ENCODE measurements around the gene FMN1. TPM values are rescaled to one million over a fixed set of nuclear protein-coding genes. Genes with fewer than 3 reads are reported as not detected.

FMN1 gene
- total and polyA plus RNA-seq, 2 experiments from 2014 or later: 0.93 to 2.2 TPM

GRCh38 chr15:33119273-33119672 lies 75.2 kb downstream of the FMN1 start:
- DNase-seq: no peak

GRCh38 chr15:33116198-33116597 lies 78.3 kb downstream of the FMN1 start:
- Histone ChIP-seq H3K4me1 (ENCODE audit: insufficient read depth) (0 out of 2 replicates have a peak, but pooled peaks cover under 1% of the 10 kb centered on the region), H3K9ac (no peak overlapping the region), H3K9me2 (ENCODE audit: insufficient read depth) (no peaks in the 10 kb centered on the region), H4K20me1 (ENCODE audit: insufficient read depth) (no peaks in the 10 kb centered on the region), H3K36me3 (ENCODE audit: low read depth) (no peaks in the 10 kb centered on the region), H3K4me3 (no peak overlapping the region), H3K27ac (no peak overlapping the region), H3K9me3 (ENCODE audit: low read depth) (no peaks in the 10 kb centered on the region), H3K27me3 (replicated peaks; ENCODE audit: insufficient read depth) (0 out of 2 replicates have a peak, but pooled peaks cover 13% of the 10 kb centered on the region), H2AFZ (no peak overlapping the region), H3F3A (ENCODE audit: insufficient read depth) (no peaks in the 10 kb centered on the region), H3K79me2 (ENCODE audit: insufficient read depth) (no peaks in the 10 kb centered on the region), H3K4me2 (ENCODE audit: unreplicated experiment) (no peak overlapping the region)
- peak; percentile 20 for DNase-seq
- TF ChIP-seq EZH2phosphoT487 (IDR thresholded peaks at IDR 0.05; ENCODE audit: insufficient read depth, low read depth): no peak
- TF ChIP-seq EZH2 (IDR thresholded peaks at IDR 0.05; ENCODE audit: insufficient read depth, poor library complexity, severe bottlenecking): no peak
- in situ Hi-C loops (cut with MboI): no loop called here
- WGBS, 2 experiments (ENCODE audit: low coverage in 1 of 2, low lambda C conversion rate in 2 of 2, missing lambda C conversion rate in 2 of 2): 23 to 28% methylated on average over 8 of the region's 8 CpGs

More at GRCh38 chr15:33119273-33119672, 75.2 kb downstream of the FMN1 start:
- 0 out of 2 replicates have a peak, but pooled peaks cover 13% of the 10 kb centered on the region for H3K27me3 ChIP-seq (replicated peaks; ENCODE audit: insufficient read depth)
- H2AFZ ChIP-seq: no peak overlapping the region
- H3K9ac ChIP-seq: no peak overlapping the region
- H3K4me3 ChIP-seq: no peak overlapping the region
- TF ChIP-seq EZH2 (IDR thresholded peaks at IDR 0.05; ENCODE audit: insufficient read depth, poor library complexity, severe bottlenecking) (no peak), EZH2phosphoT487 (IDR thresholded peaks at IDR 0.05; ENCODE audit: insufficient read depth, low read depth) (no peak)
- no peak overlapping the region for H3K27ac ChIP-seq
- WGBS, 2 experiments (ENCODE audit: low coverage in 1 of 2, low lambda C conversion rate in 2 of 2, missing lambda C conversion rate in 2 of 2): 75 to 80% methylated on average over 6 of the region's 6 CpGs
- no peaks in the 10 kb centered on the region for H3K9me2 ChIP-seq (ENCODE audit: insufficient read depth)
- no peak overlapping the region for H3K4me2 ChIP-seq (ENCODE audit: unreplicated experiment)
- in situ Hi-C loops (cut with MboI): no loop called here
- H3K4me1 ChIP-seq (ENCODE audit: insufficient read depth): no peaks in the 10 kb centered on the region
- no peaks in the 10 kb centered on the region for H4K20me1 ChIP-seq (ENCODE audit: insufficient read depth)
- no peaks in the 10 kb centered on the region for H3F3A ChIP-seq (ENCODE audit: insufficient read depth)
- no peaks in the 10 kb centered on the region for H3K9me3 ChIP-seq (ENCODE audit: low read depth)
- no peaks in the 10 kb centered on the region for H3K79me2 ChIP-seq (ENCODE audit: insufficient read depth)
- H3K36me3 ChIP-seq (ENCODE audit: low read depth): no peaks in the 10 kb centered on the region

- no peaks in the 10 kb centered on the region for H3K9me3 ChIP-seq (ENCODE audit: low read depth)
- no peaks in the 10 kb centered on the region for H3K36me3 ChIP-seq (ENCODE audit: low read depth)
- H3K4me3 ChIP-seq: no peak overlapping the region
- WGBS, 2 experiments (ENCODE audit: low coverage in 1 of 2, low lambda C conversion rate in 2 of 2, missing lambda C conversion rate in 2 of 2): 67 to 75% methylated on average over 4 of the region's 4 CpGs
- no peak overlapping the region for H3K9ac ChIP-seq
- H3K4me1 ChIP-seq (ENCODE audit: insufficient read depth): 0 out of 2 replicates have a peak, but pooled peaks cover 6% of the 10 kb centered on the region
- H3K9me2 ChIP-seq (ENCODE audit: insufficient read depth): no peaks in the 10 kb centered on the region
- no peak for DNase-seq
- no peaks in the 10 kb centered on the region for H3F3A ChIP-seq (ENCODE audit: insufficient read depth)
- H4K20me1 ChIP-seq (ENCODE audit: insufficient read depth): no peaks in the 10 kb centered on the region
- H2AFZ ChIP-seq: no peak overlapping the region
- no peak overlapping the region for H3K27ac ChIP-seq
- in situ Hi-C loops (cut with MboI): no loop called here
- no peak overlapping the region for H3K4me2 ChIP-seq (ENCODE audit: unreplicated experiment)
- TF ChIP-seq EZH2phosphoT487 (IDR thresholded peaks at IDR 0.05; ENCODE audit: insufficient read depth, low read depth) (no peak), EZH2 (IDR thresholded peaks at IDR 0.05; ENCODE audit: insufficient read depth, poor library complexity, severe bottlenecking) (no peak)
- H3K27me3 ChIP-seq (replicated peaks; ENCODE audit: insufficient read depth): 0 out of 2 replicates have a peak, but pooled peaks cover 13% of the 10 kb centered on the region
- no peaks in the 10 kb centered on the region for H3K79me2 ChIP-seq (ENCODE audit: insufficient read depth)
Observed at GRCh38 chr15:33115191-33115861, 79.2 kb downstream of the FMN1 start.

- H3K27ac ChIP-seq: no peak overlapping the region
- no peak overlapping the region for H2AFZ ChIP-seq
- no peaks in the 10 kb centered on the region for H4K20me1 ChIP-seq (ENCODE audit: insufficient read depth)
- 0 out of 2 replicates have a peak, but pooled peaks cover 6% of the 10 kb centered on the region for H3K4me1 ChIP-seq (ENCODE audit: insufficient read depth)
- H3K27me3 ChIP-seq (replicated peaks; ENCODE audit: insufficient read depth): 0 out of 2 replicates have a peak, but pooled peaks cover 9% of the 10 kb centered on the region
- DNase-seq: no peak
- 92 to 95% methylated on average over 8 of the region's 8 CpGs for WGBS, 2 experiments (ENCODE audit: low coverage in 1 of 2, low lambda C conversion rate in 2 of 2, missing lambda C conversion rate in 2 of 2)
- no peaks in the 10 kb centered on the region for H3K36me3 ChIP-seq (ENCODE audit: low read depth)
- TF ChIP-seq EZH2 (IDR thresholded peaks at IDR 0.05; ENCODE audit: insufficient read depth, poor library complexity, severe bottlenecking) (no peak), EZH2phosphoT487 (IDR thresholded peaks at IDR 0.05; ENCODE audit: insufficient read depth, low read depth) (no peak)
- H3K79me2 ChIP-seq (ENCODE audit: insufficient read depth): no peaks in the 10 kb centered on the region
- H3K9ac ChIP-seq: no peak overlapping the region
- no peaks in the 10 kb centered on the region for H3K9me3 ChIP-seq (ENCODE audit: low read depth)
- no peak overlapping the region for H3K4me3 ChIP-seq
- in situ Hi-C loops (cut with MboI): no loop called here
- H3K9me2 ChIP-seq (ENCODE audit: insufficient read depth): no peaks in the 10 kb centered on the region
- H3K4me2 ChIP-seq (ENCODE audit: unreplicated experiment): no peak overlapping the region
- H3F3A ChIP-seq (ENCODE audit: insufficient read depth): no peaks in the 10 kb centered on the region
Observed at GRCh38 chr15:33114374-33114717, 80.2 kb downstream of the FMN1 start.
